Measurements from ENCODE around the gene KBTBD4. TPM values are rescaled to one million over a fixed set of nuclear protein-coding genes. Genes with fewer than 3 reads are reported as not detected.

KBTBD4 gene
- total and polyA plus RNA-seq, 2 of the 8 experiments (the other 6 are each of a cell fraction or from before 2014, with no cell fraction given): 12.0 to 19.5 TPM

GRCh38 chr11:47587039-47587716, 8.4 kb upstream of the KBTBD4 start:
- H3K36me3 ChIP-seq (ENCODE audit: control insufficient read depth in 2 of 4, insufficient read depth in 4 of 4, low read length in 3 of 4): peaks cover 13 to 21% (median 19%) of the 10 kb centered on the region in 4 experiments; a peak in 7 of 8 replicates
- H3K79me1 ChIP-seq (ENCODE audit: low read depth, low read length): no peaks in the 10 kb centered on the region
- ChIA-PET POLR2A (ENCODE audit: partially characterized antibody) (interaction anchor here (0.6 to 2.7 kb wide), 5 partner anchors 8 to 312 kb away, joined by 3 to 14 read pairs (median 5); partner anchors contain the start of gene C1QTNF4), CTCF (ENCODE audit: partially characterized antibody) (interaction anchor here (1.6 to 1.9 kb wide), 2 partner anchors 9 to 11 kb away, joined by 3 to 5 read pairs; partner anchors contain the start of genes KBTBD4 and NDUFS3)
- no peak overlapping the region for H3K56ac ChIP-seq (replicated peaks; ENCODE audit: insufficient read length, low read depth, low read length)
- 90% methylated on average over 3 of the region's 6 CpGs; no CpG with 5 or more reads in 1 of the 2 experiments for WGBS, 2 experiments (ENCODE audit: extremely low coverage in 1 of 2, insufficient coverage in 1 of 2, insufficient read length in 1 of 2, insufficient replicate concordance in 2 of 2, low coverage in 1 of 2, low lambda C conversion rate in 2 of 2, missing lambda C conversion rate in 1 of 2)
- no peak overlapping the region for H2AFZ ChIP-seq (ENCODE audit: low read length)
- H3K14ac ChIP-seq (ENCODE audit: insufficient read length): no peak overlapping the region
- no peak overlapping the region for H2BK120ac ChIP-seq (replicated peaks; ENCODE audit: low read depth, low read length)
- H4K20me1 ChIP-seq (replicated peaks in 1 of 2; ENCODE audit: control insufficient read depth in 1 of 2, insufficient read depth in 2 of 2, low read length in 2 of 2): peaks cover 2 to 3% of the 10 kb centered on the region in 2 experiments
- H3K4me1 ChIP-seq (replicated peaks in 1 of 4; ENCODE audit: control insufficient read depth in 3 of 4, insufficient read depth in 4 of 4, low read length in 3 of 4): no peaks in the 10 kb centered on the region; a peak in 1 of 7 replicates
- H4K8ac ChIP-seq (ENCODE audit: extremely low read depth, insufficient read depth, low read length): no peak overlapping the region
- H3K79me2 ChIP-seq (ENCODE audit: control insufficient read depth in 1 of 2, insufficient read depth in 2 of 2, low read length in 2 of 2): no peaks in the 10 kb centered on the region
- H3K4me2 ChIP-seq (ENCODE audit: insufficient read depth in 1 of 2, low read depth in 2 of 2, low read length in 2 of 2): no peak overlapping the region
- H3K23me2 ChIP-seq (ENCODE audit: low read depth, low read length): no peaks in the 10 kb centered on the region; the same call in 1 of the 2 replicates
- H2AK5ac ChIP-seq (ENCODE audit: low read depth, low read length): no peak overlapping the region
- no peak overlapping the region for H2BK15ac ChIP-seq (ENCODE audit: low read length)
- no peaks in the 10 kb centered on the region for H3K9me3 ChIP-seq (ENCODE audit: insufficient read depth in 2 of 2, low read depth in 1 of 2, low read length in 1 of 2)
- H2BK5ac ChIP-seq (ENCODE audit: low read depth, low read length): no peak overlapping the region; the same call in 1 of the 2 replicates
- FAIRE-seq (no peak), DNase-seq (ENCODE audit: low read depth in 1 of 2, low spot score in 2 of 2) (no peak)
- no peak overlapping the region for H3K18ac ChIP-seq (ENCODE audit: extremely low read depth, low read length)
- H3K23ac ChIP-seq (ENCODE audit: insufficient read length): no peak overlapping the region
- no peak overlapping the region for H3K4ac ChIP-seq (replicated peaks; ENCODE audit: insufficient read length, low read depth, low read length)
- H2BK12ac ChIP-seq (ENCODE audit: low read depth, low read length): no peak overlapping the region
- no peak overlapping the region for H3K27ac ChIP-seq (ENCODE audit: low read depth, low read length)
- no peak overlapping the region for H3K9ac ChIP-seq (replicated peaks in 1 of 4; ENCODE audit: extremely low read depth in 1 of 4, low read depth in 3 of 4, low read length in 3 of 4)
- H2BK20ac ChIP-seq (ENCODE audit: low read length): no peak overlapping the region
- H4K91ac ChIP-seq (replicated peaks; ENCODE audit: insufficient read length, low read length): no peak overlapping the region
- no peaks in the 10 kb centered on the region; a peak in 2 of 7 replicates for H3K27me3 ChIP-seq (replicated peaks in 1 of 4; ENCODE audit: control insufficient read depth in 3 of 4, extremely low read depth in 1 of 4, insufficient read depth in 3 of 4, low read length in 3 of 4)
- no peak overlapping the region for H3K4me3 ChIP-seq (ENCODE audit: extremely low read depth in 1 of 4, insufficient read depth in 2 of 4, low read depth in 3 of 4, low read length in 4 of 4)
- no peak overlapping the region for H4K5ac ChIP-seq (ENCODE audit: insufficient read length, low read depth, low read length)
- TF ChIP-seq KDM1A (IDR thresholded peaks at IDR 0.05; ENCODE audit: borderline replicate concordance, low read length) (no peak), CEBPB (IDR thresholded peaks at IDR 0.05; ENCODE audit: low read depth, low read length) (no peak), CREB1 (IDR thresholded peaks at IDR 0.05) (no peak), YY1 (IDR thresholded peaks at IDR 0.05; ENCODE audit: low read depth, low read length) (no peak)
